NCI-H1092 treated with DMSO at 0.1 percent for 48 hours (cell line): Measurements from ENCODE around the gene SEMA6A.

Experiments
- DNase-seq: peaks from one replicate; lab custom pipeline; 2025; lab: John Stamatoyannopoulos, UW

Gene SEMA6A

GRCh38 chr5:116574367-116575325 lies at the start of gene SEMA6A:
Gene SEMA6A (minus strand): TSS chr5:116574823. CDS start chr5:116504944, 69,879 bp downstream.
- peak; percentile 70 for DNase-seq

GRCh38 chr5:116622375-116623050 lies 47.9 kb upstream of the SEMA6A start:
- no peak for DNase-seq

GRCh38 chr5:116621599-116621998 lies 47.0 kb upstream of the SEMA6A start:
- DNase-seq, result no peak

- DNase-seq, result no peak
Observed at GRCh38 chr5:116616876-116617275, 42.3 kb upstream of the SEMA6A start.

GRCh38 chr5:116614603-116614920 lies 39.9 kb upstream of the SEMA6A start:
- no peak for DNase-seq

GRCh38 chr5:116613445-116613844 lies 38.8 kb upstream of the SEMA6A start:
- no peak for DNase-seq

GRCh38 chr5:116612431-116612830 lies 37.8 kb upstream of the SEMA6A start:
- no peak for DNase-seq

GRCh38 chr5:116605310-116606070 lies 30.9 kb upstream of the SEMA6A start:
- DNase-seq, result no peak

GRCh38 chr5:116604805-116605204 lies 30.2 kb upstream of the SEMA6A start:
- no peak for DNase-seq

GRCh38 chr5:116600876-116601275 lies 26.3 kb upstream of the SEMA6A start:
- DNase-seq, result no peak

GRCh38 chr5:116598911-116599310 lies 24.3 kb upstream of the SEMA6A start:
- no peak for DNase-seq

GRCh38 chr5:116595498-116595897 lies 20.9 kb upstream of the SEMA6A start:
- DNase-seq, result no peak

- DNase-seq, result no peak
Observed at GRCh38 chr5:116593340-116593739, 18.7 kb upstream of the SEMA6A start.

GRCh38 chr5:116585227-116585626 lies 10.6 kb upstream of the SEMA6A start:
- no peak for DNase-seq

GRCh38 chr5:116583862-116584222 lies 9.2 kb upstream of the SEMA6A start:
- no peak for DNase-seq

GRCh38 chr5:116583085-116583861 lies 8.7 kb upstream of the SEMA6A start:
- no peak for DNase-seq

- DNase-seq, result no peak
Observed at GRCh38 chr5:116581910-116582309, 7.3 kb upstream of the SEMA6A start.

GRCh38 chr5:116579144-116579543 lies 4.5 kb upstream of the SEMA6A start:
- no peak for DNase-seq

- no peak for DNase-seq
Observed at GRCh38 chr5:116578676-116579075, 4.1 kb upstream of the SEMA6A start.

- DNase-seq, result no peak
Observed at GRCh38 chr5:116577064-116577788, 2.6 kb upstream of the SEMA6A start.

GRCh38 chr5:116576053-116576713 lies 1.6 kb upstream of the SEMA6A start:
- peak; percentile 75 for DNase-seq
